HepG2 (cell line): Measurements from ENCODE around the gene SNRNP25. TPM values are rescaled to one million over a fixed set of nuclear protein-coding genes. Genes with fewer than 3 reads are reported as not detected.

Experiments
- ATAC-seq: fragments of 200-7000 bp; cut with Tn5 transposase; 3 replicates; pipeline ENCODE4 v1.9.1; 2020; ENCODE audit warnings: mild to moderate bottlenecking, moderate library complexity
- BruUV-seq: library from RNA; stranded (reverse); fragments of 400-500 nt; replicated peaks from 2 replicates; lab custom pipeline; 2021; lab: Mats Ljungman, UMichigan
- CTCF ChIA-PET: fragments of 300-600 bp; formaldehyde crosslinking; extraction: SDS; loops from one replicate; lab custom pipeline; 2021; ENCODE audit warnings: low total read pairs, inconsistent platforms, low intra/inter-chr PET ratio; lab: Yijun Ruan, JAX
- POLR2A ChIA-PET: fragments of 350-600 bp; sonication (Branson Sonifier 250); formaldehyde crosslinking; loops from one replicate; lab custom pipeline; 2020; ENCODE audit warnings: antibody characterized with exemption, inconsistent platforms; lab: Yijun Ruan, JAX
- DNase-seq: peaks from one replicate; pipeline ENCODE4 v3.0.0-alpha.2; 2015; ENCODE audit warnings: low spot score
- FAIRE-seq: peaks from 3 replicates; lab custom pipeline; 2011; peaks lifted over from hg19 to GRCh38; lab: Jason Lieb, UNC
- H2AFZ ChIP-seq: one replicate; pipeline ENCODE4 v1.6.1; 2011; ENCODE audit warnings: low read length, inconsistent platforms
- H3K27ac ChIP-seq: fragments of 300-600 bp; 3 replicates; pipeline ENCODE4 v1.8.0; 2011; ENCODE audit warnings: mixed run types, mild to moderate bottlenecking, mixed read lengths, low read length, inconsistent platforms; ENCODE audit not compliant: insufficient read depth; ENCODE audit errors: extremely low read length
- H3K27me3 ChIP-seq, 2 experiments: fragments of 200-600 bp in 1 of 2; 2 replicates in 1 of 2; 3 replicates in 1 of 2; pipeline versions ENCODE4 v1.6.0 to v1.8.0; 2011; ENCODE audit warnings: low read length in 2 of 2, mild to moderate bottlenecking in 2 of 2, moderate library complexity in 2 of 2, inconsistent platforms in 1 of 2; ENCODE audit not compliant: insufficient read depth in 2 of 2, control insufficient read depth in 1 of 2
- H3K36me3 ChIP-seq, 2 experiments: fragments of 200-600 bp in 1 of 2; replicated peaks in 1 of 2; 2 replicates in 1 of 2; 3 replicates in 1 of 2; pipeline versions ENCODE4 v1.5.1 to v1.8.0; 2011; ENCODE audit warnings: low read length in 2 of 2, inconsistent platforms in 1 of 2; ENCODE audit not compliant: insufficient read depth in 2 of 2, control insufficient read depth in 1 of 2
- H3K4me1 ChIP-seq: 2 replicates; pipeline ENCODE4 v1.5.1; 2012; ENCODE audit warnings: low read length, inconsistent platforms; ENCODE audit not compliant: insufficient read depth
- H3K4me2 ChIP-seq: 2 replicates; pipeline ENCODE4 v1.6.0; 2011; ENCODE audit warnings: low read depth, low read length, inconsistent platforms
- H3K4me3 ChIP-seq, 3 experiments: fragments of 200-600 bp in 1 of 3; sonication (generic), shearing (Covaris generic) in 1 of 3; replicated peaks in 1 of 3; 2 replicates each; pipeline ENCODE4 v1.5.1; 2011 to 2016; ENCODE audit warnings: low read length in 3 of 3, inconsistent platforms in 2 of 3, low read depth in 2 of 3, mild to moderate bottlenecking in 2 of 3, control low read depth in 1 of 3, mixed read lengths in 1 of 3; ENCODE audit not compliant: insufficient read depth in 1 of 3
- H3K79me2 ChIP-seq: one replicate; pipeline ENCODE4 v1.6.1; 2011; ENCODE audit warnings: low read length, inconsistent platforms; ENCODE audit not compliant: insufficient read depth
- H3K9ac ChIP-seq: 2 replicates; pipeline ENCODE4 v1.6.0; 2011; ENCODE audit warnings: mild to moderate bottlenecking, low read depth, low read length, inconsistent platforms; ENCODE audit not compliant: insufficient read depth
- H3K9me3 ChIP-seq: 2 replicates; pipeline ENCODE4 v1.5.1; 2012; ENCODE audit warnings: mild to moderate bottlenecking, low read length
- H4K20me1 ChIP-seq: 2 replicates; pipeline ENCODE4 v1.6.0; 2011; ENCODE audit warnings: inconsistent platforms, mild to moderate bottlenecking, low read length, moderate library complexity; ENCODE audit not compliant: insufficient read depth
- AKAP8 ChIP-seq: sonication (generic); formaldehyde crosslinking; IDR thresholded peaks from 2 replicates; pipeline ENCODE4 v1.5.1; 2020; ENCODE audit warnings: mild to moderate bottlenecking, missing genetic modification reagents
- ATF3 ChIP-seq: sonication (generic); formaldehyde crosslinking; IDR thresholded peaks from 2 replicates; pipeline ENCODE4 v1.4.0; 2020; ENCODE audit warnings: missing genetic modification reagents
- CREB3 ChIP-seq: sonication (generic); formaldehyde crosslinking; IDR thresholded peaks from 2 replicates; pipeline ENCODE4 v1.5.0; 2020; ENCODE audit warnings: missing genetic modification reagents
- HDAC2 ChIP-seq: sonication (generic); formaldehyde crosslinking; IDR thresholded peaks from 2 replicates; pipeline ENCODE4 v1.4.0; 2020; ENCODE audit warnings: missing genetic modification reagents
- NR0B2 ChIP-seq: sonication (generic); formaldehyde crosslinking; IDR thresholded peaks from 2 replicates; pipeline ENCODE4 v1.4.0; 2020; ENCODE audit warnings: mild to moderate bottlenecking, missing genetic modification reagents
- ZNF10 ChIP-seq: sonication (generic); formaldehyde crosslinking; IDR thresholded peaks from 2 replicates; pipeline ENCODE4 v1.4.0; 2020; ENCODE audit warnings: mild to moderate bottlenecking, low read depth, missing genetic modification reagents, borderline replicate concordance
- ZNF451 ChIP-seq: sonication (generic); formaldehyde crosslinking; IDR thresholded peaks from 2 replicates; pipeline ENCODE4 v1.5.0; 2020; ENCODE audit warnings: mild to moderate bottlenecking, missing genetic modification reagents
- WGBS: methylation state at CpG from one replicate; pipeline ENCODE4 v1.1.6; 2017; ENCODE audit warnings: low lambda C conversion rate; 5-methylcytosine and 5-hydroxymethylcytosine counted together
- in situ Hi-C: cut with HindIII; loops from 2 replicates; pipeline ENCODE4 v1.10.0; 2017; ENCODE audit warnings: low pct_unique_long_range_greater_than_20kb; ENCODE audit not compliant: extremely low pct_ligation_motif_present
- intact Hi-C: fragments of 100-400 bp; cut with micrococcal nuclease; formaldehyde crosslinking; loops from one replicate; pipeline ENCODE4 v1.10.0; 2022; ENCODE audit not compliant: unreplicated experiment
- polyA plus RNA-seq, 8 experiments: library from polyadenylated mRNA; depleted of rRNA in 3 of 8; stranded (reverse) in 7 of 8; unstranded in 1 of 8; fragments of >200 nt; fragmentation: Illumina TruSeq in 4 of 8; extraction: Trizol in 4 of 8; gene quantifications; 2 replicates each; pipeline versions ENCODE4 v1.2.1 to v1.2.3, GENCODE V29; 2011 to 2016; ENCODE audit warnings: low read depth in 4 of 8, missing spikeins in 1 of 8, mixed read lengths in 1 of 8; ENCODE audit not compliant: insufficient read depth in 1 of 8
- total RNA-seq, 5 experiments: library from RNA; depleted of rRNA; stranded (reverse); fragments of >200 nt; fragmentation: Illumina TruSeq; extraction: Trizol; gene quantifications; 2 replicates each; pipeline ENCODE4 v1.2.3, GENCODE V29; 2016; ENCODE audit warnings: low read depth in 1 of 5

SNRNP25 gene
- total and polyA plus RNA-seq, 2 of the 13 experiments (the other 11 are each of a cell fraction or from before 2014, with no cell fraction given), result 34.1 to 97.4 TPM

GRCh38 chr16:34648-34987, 19.0 kb upstream of the SNRNP25 start:
- WGBS, result 82% methylated on average over 6 of the region's 6 CpGs

More at GRCh38 chr16:34648-34987, 19.0 kb upstream of the SNRNP25 start:
- ChIA-PET CTCF (no interaction called here), POLR2A (no interaction called here)
- Histone ChIP-seq H3K4me2 (no peak overlapping the region), H3K9me3 (no peaks in the 10 kb centered on the region), H3K27me3 (no peaks in the 10 kb centered on the region), H2AFZ (no peak overlapping the region), H3K36me3 (no peaks in the 10 kb centered on the region), H3K27ac (no peak overlapping the region), H3K79me2 (no peaks in the 10 kb centered on the region), H3K4me3 (no peak overlapping the region), H3K9ac (no peak overlapping the region), H4K20me1 (no peaks in the 10 kb centered on the region), H3K4me1 (peaks cover 13% of the 10 kb centered on the region)
- intact Hi-C loops, result no loop called here
- TF ChIP-seq HDAC2 (CRISPR knock-in tag) (no peak), ZNF10 (CRISPR knock-in tag) (no peak), CREB3 (CRISPR knock-in tag) (no peak), ZNF451 (CRISPR knock-in tag) (no peak), ATF3 (no peak), AKAP8 (CRISPR knock-in tag) (no peak), NR0B2 (CRISPR knock-in tag) (no peak)
- DNase-seq (no peak), FAIRE-seq (no peak), ATAC-seq (no peak)
- in situ Hi-C loops, result no loop called here
- no TSS peak for BruUV-seq
